Naive thymus-derived CD8-positive, alpha-beta T cell (primary cell): ENCODE data around the gene CACNB2. TPM values are rescaled to one million over a fixed set of nuclear protein-coding genes. Genes with fewer than 3 reads are reported as not detected.

ENCODE experiments used
- ATAC-seq, 2 donors: fragments of 150-1000 bp; cut with Tn5 transposase in 1 of 2; sonication (Bioruptor Pico), chemical (Tn5 transposase) in 1 of 2; 1 replicate in 1 of 2; 2 replicates in 1 of 2; pipeline ENCODE4 v1.10.0; 2021; ENCODE audit warnings: mild to moderate bottlenecking in 2 of 2, moderate library complexity in 2 of 2
- POLR2A ChIA-PET: fragments of 350-600 bp; sonication (Branson Sonifier 250); formaldehyde crosslinking; loops from one replicate; lab custom pipeline; 2021; ENCODE audit warnings: antibody characterized with exemption; lab: Charles Lee
- DNase-seq, 10 donors: peaks; one replicate each; pipeline versions ENCODE4 v3.0.0 to v3.0.0-alpha.2; 2020 to 2022
- H3K27ac Mint-ChIP-seq, 10 donors: one replicate each; pipeline ENCODE4 v1.8.0; 2020 to 2022; ENCODE audit warnings: mild to moderate bottlenecking in 10 of 10, mixed read lengths in 10 of 10, moderate library complexity in 4 of 10, inconsistent platforms in 1 of 10
- H3K27me3 Mint-ChIP-seq, 5 donors: one replicate each; pipeline ENCODE4 v1.8.0; 2021 to 2022; ENCODE audit warnings: mixed read lengths in 5 of 5
- H3K36me3 Mint-ChIP-seq, 3 donors: one replicate each; pipeline ENCODE4 v1.8.0; 2020 to 2022; ENCODE audit warnings: mixed read lengths in 3 of 3, mild to moderate bottlenecking in 2 of 3, inconsistent platforms in 1 of 3
- H3K4me1 Mint-ChIP-seq, 4 donors: one replicate each; pipeline ENCODE4 v1.8.0; 2021 to 2022; ENCODE audit warnings: mixed read lengths in 4 of 4
- H3K4me3 Mint-ChIP-seq, 10 donors: one replicate each; pipeline ENCODE4 v1.8.0; 2020 to 2022; ENCODE audit warnings: mild to moderate bottlenecking in 10 of 10, mixed read lengths in 10 of 10, moderate library complexity in 6 of 10, inconsistent platforms in 1 of 10
- H3K9me3 Mint-ChIP-seq, 9 donors: one replicate each; pipeline ENCODE4 v1.8.0; 2020 to 2022; ENCODE audit warnings: mixed read lengths in 9 of 9, mild to moderate bottlenecking in 3 of 9, inconsistent platforms in 1 of 9, moderate library complexity in 1 of 9
- polyA plus RNA-seq, 3 donors: library from polyadenylated mRNA; unstranded; fragments of 300-500 nt; fragmentation: Illumina TruSeq; gene quantifications; one replicate each; pipeline ENCODE4 v1.2.3, GENCODE V29; 2021
- total RNA-seq, 8 experiments: library from RNA in 2 of 8; stranded (reverse) in 2 of 8; gene quantifications; one replicate each; pipeline ENCODE4 v1.2.3 and lab custom pipeline; 2021 to 2026

Gene CACNB2
- total and polyA plus RNA-seq, 5 experiments from 2014 or later: 0.13 to 0.27 (median 0.17) TPM; not detected in 2

DNA sequence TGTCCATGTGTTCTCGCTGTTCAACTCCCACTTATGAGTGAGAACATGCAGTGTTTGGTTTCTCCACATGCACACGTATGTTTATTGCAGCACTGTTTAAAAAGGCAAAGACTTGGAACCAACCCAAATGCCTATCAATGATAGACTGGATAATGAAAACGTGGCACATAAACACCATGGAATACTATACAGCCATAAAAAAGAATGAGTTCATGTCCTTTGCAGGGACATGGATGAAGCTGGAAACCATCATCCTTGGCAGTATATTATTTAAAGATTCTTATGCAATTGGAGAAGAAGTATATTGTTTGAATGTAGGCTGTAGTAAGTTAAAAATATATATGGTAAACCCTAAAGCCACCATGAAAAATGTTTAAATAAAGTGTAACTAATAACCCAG, 7.2 kb upstream of the CACNB2 start:
- peaks cover 0 to 2% (median 0%) of the 10 kb centered on the region in 9 donors for H3K9me3 Mint-ChIP-seq
- POLR2A ChIA-PET: no interaction called here
- H3K27ac Mint-ChIP-seq: no peak overlapping the region

DNA sequence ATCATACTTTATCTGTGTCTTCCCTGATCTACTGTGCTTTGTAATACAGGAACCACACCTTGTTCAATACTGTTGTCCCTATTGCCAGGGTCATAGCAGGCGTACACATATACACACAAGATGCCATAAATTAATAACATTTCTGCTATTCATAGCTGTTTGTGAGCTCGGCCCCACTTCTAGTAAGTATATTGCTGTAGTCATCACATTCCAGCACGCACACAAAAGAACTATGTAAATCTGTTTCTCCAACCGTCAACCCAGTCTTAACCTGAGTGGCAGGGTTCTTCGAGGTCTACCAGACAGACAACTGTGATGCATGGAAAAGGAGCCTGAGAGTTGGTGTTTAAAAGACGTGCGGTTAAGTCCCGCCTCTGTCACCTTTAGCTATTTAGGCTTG, 5.7 kb upstream of the CACNB2 start:
- POLR2A ChIA-PET: no interaction called here
- Mint-ChIP-seq H3K4me3 (no peak overlapping the region), H3K27me3 (peaks cover 0 to 13% (median 9%) of the 10 kb centered on the region in 5 donors), H3K36me3 (no peaks in the 10 kb centered on the region), H3K27ac (no peak overlapping the region), H3K4me1 (no peaks in the 10 kb centered on the region), H3K9me3 (peaks cover 0 to 2% (median 0%) of the 10 kb centered on the region in 9 donors)
- DNase-seq (no peak), ATAC-seq (no peak)

More for the DNA sequence above, 7.2 kb upstream of the CACNB2 start:
- ATAC-seq (no peak), DNase-seq (no peak)
- no peak overlapping the region for H3K4me3 Mint-ChIP-seq
- H3K27me3 Mint-ChIP-seq: peaks cover 0 to 5% (median 3%) of the 10 kb centered on the region in 5 donors
- H3K36me3 Mint-ChIP-seq: no peaks in the 10 kb centered on the region
- H3K4me1 Mint-ChIP-seq: no peaks in the 10 kb centered on the region

DNA sequence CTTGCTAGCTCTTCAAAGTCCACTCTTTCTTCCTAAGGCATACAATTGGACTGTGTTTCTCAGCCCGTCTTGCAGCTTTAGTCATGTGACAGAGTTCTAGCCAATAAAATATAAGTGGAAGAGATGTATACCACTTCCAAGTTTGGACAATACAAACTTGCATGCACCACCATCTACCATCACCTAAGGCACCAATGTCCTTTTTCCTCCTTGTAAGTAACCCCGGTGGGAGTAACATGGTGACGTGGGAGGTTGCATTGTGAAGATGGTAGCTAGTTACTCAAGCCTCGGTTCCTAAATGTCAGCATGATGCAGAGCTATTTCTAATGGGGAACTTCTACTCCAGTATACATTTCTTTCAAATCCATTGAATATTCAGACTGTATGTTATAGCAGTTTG, 5.3 kb upstream of the CACNB2 start:
- POLR2A ChIA-PET: no interaction called here
- no peak for DNase-seq
- ATAC-seq: no peak
- H3K9me3 Mint-ChIP-seq: peaks cover 0 to 2% (median 0%) of the 10 kb centered on the region in 9 donors
- peaks cover 0 to 2% (median 0%) of the 10 kb centered on the region in 4 donors for H3K4me1 Mint-ChIP-seq
- H3K36me3 Mint-ChIP-seq: no peaks in the 10 kb centered on the region
- no peak overlapping the region for H3K27ac Mint-ChIP-seq
- H3K4me3 Mint-ChIP-seq: no peak overlapping the region
- peaks cover 0 to 16% (median 14%) of the 10 kb centered on the region in 5 donors for H3K27me3 Mint-ChIP-seq

DNA sequence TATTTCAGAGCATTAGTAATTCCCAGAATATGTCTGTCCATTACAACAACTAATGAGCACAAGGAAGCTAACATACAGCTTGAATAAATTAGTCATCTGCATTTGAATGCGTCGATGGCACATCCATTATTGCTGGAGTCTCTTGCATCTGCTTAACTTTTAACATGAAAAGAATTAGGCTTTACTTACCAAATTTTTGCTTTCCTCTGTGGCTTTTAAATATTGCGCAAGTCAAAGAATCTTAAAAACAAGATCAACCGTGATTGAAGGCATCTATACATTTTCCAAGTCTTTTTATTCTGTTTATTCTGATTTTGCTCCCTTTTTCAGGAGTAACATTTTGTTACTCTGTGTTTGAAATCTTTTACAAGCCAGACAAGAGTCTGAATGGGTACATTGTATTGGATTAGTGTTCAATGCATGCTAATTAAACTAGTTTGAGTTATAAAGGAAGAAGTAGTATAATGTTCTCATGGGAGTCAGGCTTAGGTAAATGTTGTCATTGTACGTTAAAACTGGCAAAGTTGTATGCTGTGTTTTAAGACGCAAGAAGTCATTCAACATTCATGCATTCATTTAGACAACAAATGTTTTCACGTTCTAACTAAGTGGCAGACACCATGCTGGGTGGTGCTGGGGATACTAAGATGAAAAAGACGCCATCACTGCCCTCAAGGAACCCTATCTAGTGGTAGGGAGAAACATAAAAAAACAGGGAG, 4.0 kb upstream of the CACNB2 start:
- Mint-ChIP-seq H3K9me3 (peaks cover 0 to 2% (median 0%) of the 10 kb centered on the region in 9 donors), H3K4me3 (no peak overlapping the region), H3K4me1 (peaks cover 0 to 2% (median 0%) of the 10 kb centered on the region in 4 donors), H3K27ac (no peak overlapping the region), H3K27me3 (peaks cover 7 to 21% (median 12%) of the 10 kb centered on the region in 5 donors), H3K36me3 (no peaks in the 10 kb centered on the region)
- ATAC-seq (no peak), DNase-seq (no peak)
- POLR2A ChIA-PET: no interaction called here

DNA sequence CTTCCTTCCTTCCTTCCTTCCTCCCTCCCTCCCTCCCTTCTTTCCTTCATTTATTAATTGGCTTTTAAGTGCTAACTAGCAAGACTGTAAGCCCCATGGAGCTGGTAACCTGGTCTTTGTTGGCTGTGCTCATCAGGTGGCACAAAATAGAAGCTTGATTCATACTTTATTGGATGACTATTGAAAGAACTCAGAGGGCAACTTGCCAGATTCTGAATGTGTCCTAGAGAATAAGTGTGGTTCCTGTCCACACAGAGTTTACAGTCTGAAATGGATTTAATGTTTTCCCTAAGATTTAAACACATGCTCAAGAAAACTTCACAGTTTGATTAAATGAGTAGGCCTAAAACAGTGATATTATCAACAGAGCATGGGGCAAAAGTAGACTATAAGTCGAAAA, 3.1 kb upstream of the CACNB2 start:
- ATAC-seq: no peak
- no peak for DNase-seq
- H3K36me3 Mint-ChIP-seq: no peaks in the 10 kb centered on the region
- no peak overlapping the region for H3K4me3 Mint-ChIP-seq
- peaks cover 16 to 29% (median 19%) of the 10 kb centered on the region in 5 donors for H3K27me3 Mint-ChIP-seq
- peaks cover 0 to 4% (median under 1%) of the 10 kb centered on the region in 4 donors for H3K4me1 Mint-ChIP-seq
- H3K27ac Mint-ChIP-seq: no peak overlapping the region
- POLR2A ChIA-PET: no interaction called here
- peaks cover 0 to 2% (median 0%) of the 10 kb centered on the region in 9 donors for H3K9me3 Mint-ChIP-seq

DNA sequence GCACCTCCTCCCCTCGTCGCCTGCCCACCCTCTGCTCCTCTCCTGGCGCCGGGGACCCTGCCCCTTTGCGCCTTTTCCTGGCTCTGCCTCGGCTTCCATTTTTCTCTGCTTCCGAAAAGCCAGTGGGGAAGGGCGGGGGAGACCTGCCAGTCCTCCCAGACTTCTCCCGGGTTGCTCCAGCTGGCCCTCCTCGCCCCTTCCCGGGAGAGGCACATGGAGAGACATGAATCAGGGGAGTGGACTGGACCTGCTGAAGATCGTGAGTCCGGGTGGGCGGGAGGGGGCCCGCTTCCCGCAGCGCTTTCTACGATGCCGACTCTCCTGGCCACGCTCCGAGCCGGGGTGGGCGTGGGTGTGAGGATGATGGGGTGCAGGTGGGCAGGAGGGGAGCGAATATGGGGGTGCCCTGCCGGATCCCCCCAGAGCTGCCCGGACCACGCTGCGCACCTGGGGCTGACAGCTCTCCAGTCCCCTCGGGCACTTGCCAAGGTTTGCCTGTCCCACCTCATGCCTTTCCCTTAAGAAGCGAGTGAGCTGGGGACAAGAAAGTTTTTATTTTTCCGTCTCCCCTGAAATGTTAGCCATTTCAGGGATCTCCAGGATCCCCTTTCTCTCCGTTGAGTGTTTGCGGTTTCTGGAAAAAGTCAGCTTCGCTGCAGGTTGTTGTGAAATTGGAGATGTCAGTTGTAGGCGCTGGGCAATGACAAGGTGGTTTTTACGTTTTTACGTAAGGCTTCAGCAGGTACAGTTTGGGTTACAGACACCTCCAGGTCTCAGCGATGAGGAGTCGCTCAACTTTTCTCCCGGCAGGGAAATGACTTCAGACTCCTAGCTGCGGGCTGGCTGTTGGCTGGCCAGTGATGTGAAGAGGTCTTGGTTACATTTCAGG, 977 bp downstream of the CACNB2 start:
- POLR2A ChIA-PET: no interaction called here
- H3K36me3 Mint-ChIP-seq: no peaks in the 10 kb centered on the region
- peak overlapping the region in 1 of 10 donors; percentile 42 for H3K27ac Mint-ChIP-seq
- H3K9me3 Mint-ChIP-seq: no peaks in the 10 kb centered on the region
- peaks cover 0 to 4% (median under 1%) of the 10 kb centered on the region in 4 donors for H3K4me1 Mint-ChIP-seq
- no peak for ATAC-seq
- peaks cover 28 to 36% (median 31%) of the 10 kb centered on the region in 5 donors for H3K27me3 Mint-ChIP-seq
- no peak for DNase-seq
- peak overlapping the region in 3 of 10 donors; percentile 1 to 36 (median 18) for H3K4me3 Mint-ChIP-seq

DNA sequence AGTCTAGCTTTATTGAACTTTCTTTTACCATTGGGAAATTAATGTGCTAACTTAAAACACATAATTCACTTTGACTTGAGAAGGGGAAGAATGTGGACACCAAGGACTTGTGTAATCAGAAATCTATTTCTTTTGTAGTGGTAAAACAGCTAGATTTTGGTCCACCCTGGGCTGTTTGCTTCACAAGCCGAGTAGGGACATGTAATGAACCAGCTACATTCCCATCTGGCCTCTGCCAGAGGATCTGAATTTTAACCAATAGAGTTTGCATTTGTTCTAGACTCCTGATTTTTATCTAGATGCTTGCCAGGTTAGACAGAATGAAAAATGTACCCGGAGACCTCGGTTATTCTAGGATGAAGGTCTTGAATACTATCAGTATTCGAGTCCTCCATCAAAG, 1.9 kb downstream of the CACNB2 start:
- H3K27me3 Mint-ChIP-seq: peaks cover 28 to 36% (median 31%) of the 10 kb centered on the region in 5 donors
- H3K27ac Mint-ChIP-seq: no peak overlapping the region
- H3K36me3 Mint-ChIP-seq: no peaks in the 10 kb centered on the region
- no peak for DNase-seq
- ATAC-seq: no peak
- H3K9me3 Mint-ChIP-seq: no peaks in the 10 kb centered on the region
- POLR2A ChIA-PET: no interaction called here
- H3K4me3 Mint-ChIP-seq: no peak overlapping the region
- H3K4me1 Mint-ChIP-seq: peaks cover 0 to 4% (median under 1%) of the 10 kb centered on the region in 4 donors

DNA sequence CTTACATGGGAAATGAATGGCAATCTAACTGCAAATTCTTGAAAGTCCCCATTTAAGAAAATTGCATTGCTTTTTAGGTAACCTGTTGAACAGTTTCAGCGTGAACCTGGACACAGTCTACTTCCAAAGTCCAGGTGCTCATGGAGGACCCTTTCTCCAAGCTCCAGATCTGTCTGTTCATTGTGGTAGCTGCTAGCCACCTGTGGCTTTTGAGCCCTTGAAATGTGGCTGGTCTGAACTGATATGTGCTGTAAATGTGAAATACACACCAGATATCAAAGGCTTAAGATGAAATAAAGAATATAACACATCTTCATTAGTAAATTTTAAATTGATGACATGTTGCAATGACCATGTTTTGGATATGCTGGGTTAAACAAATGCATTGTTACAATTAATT, 4.2 kb downstream of the CACNB2 start:
- Mint-ChIP-seq H3K9me3 (no peaks in the 10 kb centered on the region), H3K27ac (no peak overlapping the region), H3K4me1 (peaks cover 0 to 4% (median under 1%) of the 10 kb centered on the region in 4 donors), H3K27me3 (peaks cover 16 to 31% (median 25%) of the 10 kb centered on the region in 5 donors), H3K4me3 (no peak overlapping the region), H3K36me3 (no peaks in the 10 kb centered on the region)
- ATAC-seq (no peak), DNase-seq (no peak)
- POLR2A ChIA-PET: no interaction called here

DNA sequence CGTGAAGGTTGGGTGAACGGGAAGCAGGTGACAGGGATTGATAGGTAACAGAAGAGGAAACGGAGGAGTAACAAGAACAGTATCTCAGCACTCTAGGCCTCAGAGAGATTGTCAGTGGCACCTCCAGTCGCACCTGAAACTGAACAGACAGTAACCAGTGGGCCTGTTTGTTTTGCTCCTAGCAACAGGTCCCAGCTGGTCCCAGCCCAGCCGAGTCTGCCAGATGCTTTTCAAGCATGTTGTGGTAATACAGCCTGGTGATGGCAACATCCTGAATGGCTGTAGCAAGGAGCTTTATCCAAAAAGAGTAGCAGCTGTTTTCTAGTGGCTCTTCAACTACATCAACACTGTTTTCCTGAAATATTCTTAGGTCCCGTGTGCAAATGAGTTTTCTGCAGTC, 4.7 kb downstream of the CACNB2 start:
- Mint-ChIP-seq H3K9me3 (no peaks in the 10 kb centered on the region), H3K4me3 (no peak overlapping the region), H3K27ac (no peak overlapping the region), H3K27me3 (peaks cover 14 to 31% (median 20%) of the 10 kb centered on the region in 5 donors), H3K4me1 (peaks cover 0 to 4% (median 0%) of the 10 kb centered on the region in 4 donors), H3K36me3 (no peaks in the 10 kb centered on the region)
- POLR2A ChIA-PET: no interaction called here
- ATAC-seq: no peak
- DNase-seq: no peak

DNA sequence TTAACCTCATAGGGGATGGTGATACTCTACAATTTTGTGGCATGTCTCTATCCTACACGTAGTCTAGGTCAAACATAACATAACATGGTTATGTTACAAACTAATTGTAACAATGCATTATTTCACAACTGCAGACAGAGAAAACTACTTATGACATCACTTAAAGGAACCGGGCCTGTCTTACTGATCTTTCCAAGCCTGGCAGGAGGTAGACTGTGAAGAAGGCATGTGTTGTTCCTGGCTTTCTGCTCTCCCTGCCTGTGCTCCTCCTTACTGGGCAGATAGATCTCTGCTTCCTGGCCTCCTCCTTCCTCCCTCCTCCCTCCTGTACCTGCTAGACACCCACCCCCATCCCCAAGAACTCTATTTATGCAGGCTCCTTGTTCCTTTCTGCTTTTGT, 5.4 kb downstream of the CACNB2 start:
- H3K27me3 Mint-ChIP-seq: peaks cover 14 to 29% (median 20%) of the 10 kb centered on the region in 5 donors
- peaks cover 0 to 4% (median 0%) of the 10 kb centered on the region in 4 donors for H3K4me1 Mint-ChIP-seq
- no peak overlapping the region for H3K27ac Mint-ChIP-seq
- DNase-seq: no peak
- POLR2A ChIA-PET: no interaction called here
- ATAC-seq: no peak
- no peaks in the 10 kb centered on the region for H3K9me3 Mint-ChIP-seq
- no peaks in the 10 kb centered on the region for H3K36me3 Mint-ChIP-seq
- no peak overlapping the region for H3K4me3 Mint-ChIP-seq

DNA sequence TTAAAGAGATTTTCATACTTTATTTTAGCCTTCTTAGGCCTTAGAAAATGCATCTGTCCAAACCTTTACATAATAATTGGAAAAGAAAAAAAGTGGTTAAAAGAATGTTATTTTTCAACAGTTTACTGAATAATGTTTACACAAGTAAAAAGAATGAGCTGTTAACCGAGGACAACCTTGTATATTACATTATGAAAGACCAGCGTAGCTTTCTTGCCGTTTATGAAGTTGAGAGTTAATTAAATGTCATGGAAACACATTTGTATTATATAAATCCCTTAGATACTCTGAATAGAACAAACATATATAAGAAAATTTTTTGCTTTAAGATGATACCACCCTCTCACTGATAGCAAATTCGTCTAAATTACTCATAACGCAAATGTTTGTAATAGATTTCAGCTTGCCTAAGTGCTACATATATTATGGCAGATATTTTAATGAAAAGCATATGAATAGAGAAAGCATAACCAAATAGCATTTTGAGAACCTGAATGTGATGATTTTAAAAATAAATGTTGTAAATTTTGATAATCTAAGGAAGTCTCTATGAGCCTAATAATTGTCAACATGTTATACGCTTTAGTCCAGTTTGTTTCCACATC, 9.1 kb downstream of the CACNB2 start:
- DNase-seq (no peak), ATAC-seq (no peak)
- POLR2A ChIA-PET: no interaction called here
- Mint-ChIP-seq H3K4me1 (no peaks in the 10 kb centered on the region), H3K27me3 (peaks cover 0 to 12% (median 4%) of the 10 kb centered on the region in 5 donors), H3K27ac (no peak overlapping the region), H3K4me3 (no peak overlapping the region), H3K36me3 (no peaks in the 10 kb centered on the region), H3K9me3 (no peaks in the 10 kb centered on the region)

DNA sequence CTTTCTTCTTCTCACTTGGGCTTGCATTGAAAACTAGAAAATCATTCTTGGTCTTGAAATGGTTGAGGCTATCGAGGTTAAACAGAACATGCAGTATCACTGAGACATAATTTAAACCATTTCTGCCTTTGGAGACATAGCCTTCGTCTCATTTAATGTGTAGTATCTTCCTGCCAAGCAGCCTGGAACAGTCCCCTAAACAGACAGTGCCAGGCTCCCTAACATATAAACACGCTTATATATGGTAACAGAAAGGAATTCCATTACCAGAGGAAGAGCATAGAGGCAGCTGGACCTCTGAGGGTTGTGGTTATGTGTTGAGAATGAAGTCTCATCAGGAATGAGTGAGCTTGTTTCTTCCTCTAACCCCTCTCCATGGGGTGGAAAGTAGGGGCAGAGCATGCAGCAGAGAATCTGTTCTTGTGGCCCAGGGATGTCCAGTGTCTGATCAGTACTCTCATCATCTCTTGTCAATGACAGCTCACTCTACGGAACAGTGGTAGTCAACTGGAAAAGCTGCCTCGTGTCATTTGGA, 11.2 kb downstream of the CACNB2 start:
- Mint-ChIP-seq H3K9me3 (no peaks in the 10 kb centered on the region), H3K36me3 (no peaks in the 10 kb centered on the region), H3K4me1 (no peaks in the 10 kb centered on the region), H3K27ac (no peak overlapping the region), H3K4me3 (no peak overlapping the region), H3K27me3 (peaks cover 0 to 10% (median 1%) of the 10 kb centered on the region in 5 donors)
- no peak for ATAC-seq
- DNase-seq: no peak
- POLR2A ChIA-PET: no interaction called here
